HG03354 (cell line): ENCODE data around the gene MXD1.
"Not testable (repeated sequence)": the region's sequence is repeated elsewhere in the genome, so short reads cannot be mapped to it uniquely, and the experiment has no call there.

Source experiments
- ATAC-seq: cut with Tn5 transposase; IDR thresholded peaks from one replicate; pipeline ENCODE4 v1.9.1; 2021; ENCODE audit warnings: mild to moderate bottlenecking; ENCODE audit not compliant: unreplicated experiment, poor library complexity, severe bottlenecking

The MXD1 gene

GRCh38 chr2:69950241-69950640, 35.3 kb downstream of the MXD1 start:
- ATAC-seq = no peak

DNA sequence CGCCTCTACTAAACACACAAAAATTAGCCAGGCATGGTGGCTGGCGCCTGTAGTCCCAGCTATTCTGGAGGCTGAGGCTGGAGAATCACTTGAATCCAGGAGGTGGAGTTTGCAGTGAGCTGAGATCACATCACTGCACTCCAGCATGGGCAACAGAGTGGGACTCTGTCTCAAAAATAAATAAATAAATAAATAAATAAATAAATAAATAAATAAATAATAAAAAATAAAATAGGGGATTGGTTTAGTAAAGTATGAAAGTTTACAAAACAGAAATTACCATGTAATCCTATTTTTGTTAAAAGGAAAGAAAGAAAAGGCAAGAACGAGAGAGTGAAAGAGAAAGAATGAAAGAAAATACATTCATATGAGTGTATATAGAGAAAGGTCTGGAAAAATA, 35.8 kb downstream of the MXD1 start:
- ATAC-seq = not testable (repeated sequence)

- no peak for ATAC-seq
These were observed 37.6 kb downstream of the MXD1 start for GRCh38 chr2:69952336-69953115.

DNA sequence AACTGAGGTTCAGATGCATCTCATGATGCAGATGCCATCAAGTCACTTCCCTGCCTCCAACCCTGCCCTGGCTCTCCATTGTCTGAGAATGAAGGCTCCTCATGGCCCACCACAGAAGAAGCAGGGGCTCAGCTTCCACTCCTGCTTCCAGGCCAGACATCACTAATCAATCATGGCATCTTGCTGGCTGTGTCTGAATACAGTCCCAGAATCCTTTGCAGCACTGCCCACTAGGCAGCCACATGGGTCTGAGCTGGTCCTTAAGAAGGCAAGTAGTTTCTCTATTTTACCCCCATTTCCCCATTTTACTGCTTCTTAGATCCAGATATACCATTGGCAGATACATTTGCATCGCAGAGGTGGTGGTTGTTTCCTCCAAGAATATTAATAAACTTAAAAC, 39.2 kb downstream of the MXD1 start:
- no peak for ATAC-seq

DNA sequence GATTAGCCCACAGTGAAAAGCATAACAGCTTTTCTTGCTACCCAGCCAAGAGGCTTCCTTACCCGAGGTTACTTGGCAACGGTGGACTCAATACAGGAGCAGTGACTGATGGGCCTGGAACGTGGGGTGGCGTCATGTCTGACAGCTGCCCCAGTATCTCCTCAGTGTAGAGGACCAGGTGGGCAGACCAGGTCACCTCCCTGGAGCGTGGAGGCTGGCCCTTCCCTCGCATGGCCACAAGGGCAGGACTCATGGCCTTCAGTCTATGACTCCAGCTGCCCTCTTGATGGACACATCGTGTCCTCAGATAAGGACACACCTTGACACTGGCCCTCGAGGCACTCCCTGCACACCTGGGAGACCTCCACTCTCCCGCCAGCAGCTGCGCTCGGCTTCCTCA, 40.1 kb downstream of the MXD1 start:
- no peak for ATAC-seq

GRCh38 chr2:69956475-69956979, 41.6 kb downstream of the MXD1 start:
- no peak for ATAC-seq

DNA sequence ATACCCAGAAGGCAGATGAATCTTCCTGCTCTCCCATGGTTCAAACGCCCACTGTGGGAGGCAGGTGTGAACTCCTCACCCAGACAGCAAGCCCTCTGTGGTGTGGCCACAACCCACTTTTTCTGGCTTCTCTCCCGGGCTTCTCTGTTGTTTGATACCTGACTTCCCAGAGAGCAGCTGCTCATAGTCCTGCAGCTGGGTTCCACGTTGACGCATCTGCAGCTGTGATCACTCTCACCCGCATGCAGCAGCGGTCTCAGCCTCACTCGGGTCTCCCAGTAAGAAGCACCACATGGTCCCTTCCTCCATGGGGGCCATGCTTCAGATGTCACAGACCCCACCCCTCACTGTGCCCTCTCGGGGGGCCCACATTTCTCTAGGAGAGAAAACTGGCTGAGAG, 43.1 kb downstream of the MXD1 start:
- no peak for ATAC-seq

GRCh38 chr2:69958480-69958879, 43.6 kb downstream of the MXD1 start:
- ATAC-seq = no peak

GRCh38 chr2:69959425-69959824, 44.5 kb downstream of the MXD1 start:
- no peak for ATAC-seq

- ATAC-seq = no peak
These were observed 45.9 kb downstream of the MXD1 start for GRCh38 chr2:69960821-69961220.

DNA sequence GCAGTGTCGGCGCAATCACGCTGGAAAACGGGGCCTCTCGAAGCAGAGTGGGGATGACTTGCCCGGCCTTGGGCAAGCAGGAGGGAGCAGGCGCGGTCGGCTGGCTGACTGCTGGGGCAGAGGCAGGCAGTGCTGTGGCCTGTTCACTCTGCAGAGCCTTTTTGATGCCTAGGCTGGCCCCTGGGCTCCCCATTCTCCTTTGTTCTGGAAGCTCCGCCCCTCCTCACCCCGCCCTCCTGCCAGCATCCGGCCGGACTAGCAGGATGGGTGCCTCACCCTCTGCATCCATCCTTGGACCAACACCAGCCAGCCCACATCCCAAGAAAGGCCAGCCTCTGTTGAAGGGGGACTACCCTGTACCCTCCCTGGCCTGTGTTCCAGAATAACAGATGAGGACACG, 46.6 kb downstream of the MXD1 start, which contains the start of gene ASPRV1:
Gene ASPRV1, minus strand, starts transcription at position 136 of the 400 bp plus-strand sequence. CDS start 195 bp downstream, outside the sequence.
- ATAC-seq = no peak

GRCh38 chr2:69962986-69963730, 48.2 kb downstream of the MXD1 start:
- no peak for ATAC-seq

GRCh38 chr2:69964353-69964841, 49.5 kb downstream of the MXD1 start:
- ATAC-seq = no peak

GRCh38 chr2:69965756-69966445, 51.0 kb downstream of the MXD1 start:
- no peak for ATAC-seq

DNA sequence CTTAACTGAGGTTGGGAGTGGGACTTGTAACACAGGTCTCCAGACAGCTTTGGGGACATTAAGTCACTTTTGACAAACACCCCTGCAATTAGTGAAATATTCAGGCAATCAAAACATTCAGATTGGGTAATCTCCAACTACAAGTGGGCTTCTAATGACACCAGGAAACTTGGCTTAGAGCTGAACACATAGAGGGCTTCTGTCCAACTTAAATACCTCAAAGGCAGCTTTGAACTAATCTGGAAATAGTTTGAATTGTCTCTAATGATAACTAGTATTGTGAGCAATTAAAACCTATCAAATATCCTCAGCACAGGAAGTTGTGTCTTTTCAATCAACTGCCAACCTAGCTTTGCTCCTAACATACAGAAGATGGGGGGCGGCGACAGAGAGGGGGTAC, 51.6 kb downstream of the MXD1 start:
- ATAC-seq = no peak

GRCh38 chr2:69968609-69969008, 53.7 kb downstream of the MXD1 start:
- no peak for ATAC-seq

DNA sequence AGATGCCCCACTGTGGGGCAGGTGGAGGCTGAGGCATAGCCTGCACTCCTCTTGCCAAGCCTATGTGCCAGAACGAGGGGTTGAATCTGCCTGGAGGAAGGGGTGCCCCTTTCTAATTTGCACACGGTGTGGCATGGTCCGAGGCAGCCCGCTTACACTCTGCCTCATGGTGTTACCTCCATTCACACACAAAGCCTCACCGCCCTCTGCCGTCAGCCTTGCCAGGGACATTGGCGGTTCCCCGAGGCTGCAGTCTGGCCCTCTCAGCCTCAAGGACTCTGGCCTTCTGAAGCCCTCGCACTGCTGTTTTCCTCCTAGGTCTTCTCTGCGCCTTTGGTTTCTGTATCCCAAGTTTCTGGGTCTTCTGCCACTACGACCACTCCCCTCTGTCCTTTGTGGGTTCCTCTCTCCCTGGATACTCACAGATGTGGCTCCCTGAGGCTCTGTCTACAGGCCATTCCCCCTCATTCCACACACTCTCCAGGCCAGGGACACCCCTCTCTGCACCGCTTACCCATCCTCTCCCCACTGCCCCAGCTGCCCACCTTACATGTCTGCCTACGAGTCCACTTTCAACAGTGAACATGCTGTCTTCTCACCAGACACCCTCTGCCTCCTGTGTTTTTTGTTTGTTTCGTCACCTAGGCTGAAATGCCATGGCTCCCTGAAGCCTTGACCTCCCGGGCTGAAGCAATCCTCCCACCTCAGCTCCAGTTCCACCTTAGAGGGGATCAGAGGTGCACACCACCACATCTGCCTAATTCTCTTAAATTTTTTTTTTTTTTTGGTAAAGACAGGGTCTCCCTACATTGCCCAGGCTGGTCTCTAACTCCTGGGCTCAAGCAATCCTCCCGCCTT, 54.4 kb downstream of the MXD1 start:
- ATAC-seq = no peak

- no peak for ATAC-seq
These were observed 55.1 kb downstream of the MXD1 start for GRCh38 chr2:69969991-69970390.

GRCh38 chr2:69972822-69973221, 57.9 kb downstream of the MXD1 start:
- ATAC-seq = no peak
